ENCODE measurements around the gene S1PR4.

The S1PR4 gene

GRCh38 chr19:3224346-3225168, 46.0 kb downstream of the S1PR4 start, which contains the start of gene CELF5:
CELF5 (plus strand) TSS chr19:3224661; CDS start chr19:3224740, 79 bp downstream.
- TF ChIP-seq, protein P1, sequence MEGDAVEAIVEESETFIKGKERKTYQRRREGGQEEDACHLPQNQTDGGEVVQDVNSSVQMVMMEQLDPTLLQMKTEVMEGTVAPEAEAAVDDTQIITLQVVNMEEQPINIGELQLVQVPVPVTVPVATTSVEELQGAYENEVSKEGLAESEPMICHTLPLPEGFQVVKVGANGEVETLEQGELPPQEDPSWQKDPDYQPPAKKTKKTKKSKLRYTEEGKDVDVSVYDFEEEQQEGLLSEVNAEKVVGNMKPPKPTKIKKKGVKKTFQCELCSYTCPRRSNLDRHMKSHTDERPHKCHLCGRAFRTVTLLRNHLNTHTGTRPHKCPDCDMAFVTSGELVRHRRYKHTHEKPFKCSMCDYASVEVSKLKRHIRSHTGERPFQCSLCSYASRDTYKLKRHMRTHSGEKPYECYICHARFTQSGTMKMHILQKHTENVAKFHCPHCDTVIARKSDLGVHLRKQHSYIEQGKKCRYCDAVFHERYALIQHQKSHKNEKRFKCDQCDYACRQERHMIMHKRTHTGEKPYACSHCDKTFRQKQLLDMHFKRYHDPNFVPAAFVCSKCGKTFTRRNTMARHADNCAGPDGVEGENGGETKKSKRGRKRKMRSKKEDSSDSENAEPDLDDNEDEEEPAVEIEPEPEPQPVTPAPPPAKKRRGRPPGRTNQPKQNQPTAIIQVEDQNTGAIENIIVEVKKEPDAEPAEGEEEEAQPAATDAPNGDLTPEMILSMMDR (IDR thresholded peaks at IDR 0.05; ENCODE audit: extremely low read depth, insufficient read depth, missing control alignments): peak; percentile 74
- in situ Hi-C loops (cut with MboI; ENCODE audit: low pct_unique_long_range_greater_than_20kb, low sequenced_read_pairs, unreplicated experiment): no loop called here
- peak; percentile 91 for DNase-seq (ENCODE audit: low spot score)

- in situ Hi-C loops (cut with MboI; ENCODE audit: low pct_unique_long_range_greater_than_20kb, low sequenced_read_pairs, unreplicated experiment): no loop called here
Observed at GRCh38 chr19:3225169-3225485, 46.6 kb downstream of the S1PR4 start.

DNA sequence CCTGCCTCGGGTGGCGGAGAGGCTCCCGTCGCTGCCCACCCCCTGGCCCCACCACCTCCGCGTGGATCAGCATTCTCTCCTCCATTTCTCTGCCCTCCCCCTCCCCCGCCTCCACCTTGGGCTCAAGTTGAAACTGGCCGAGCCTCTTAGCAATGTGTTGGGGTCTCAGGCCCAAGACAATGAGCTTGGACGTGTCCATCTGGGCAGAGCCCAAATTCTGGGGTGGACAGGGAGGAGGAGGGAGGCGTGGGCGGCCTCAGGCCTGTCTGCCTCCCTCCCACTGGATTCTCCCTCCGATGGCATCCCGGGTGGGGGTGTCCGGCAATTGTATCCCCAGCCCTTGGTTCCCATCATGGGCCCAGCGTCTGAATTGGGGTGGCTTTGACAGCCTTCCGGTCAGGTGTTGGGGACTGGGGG, 47.1 kb downstream of the S1PR4 start:
- TF ChIP-seq, protein P1 (IDR thresholded peaks at IDR 0.05; ENCODE audit: extremely low read depth, insufficient read depth, missing control alignments): no peak
- in situ Hi-C loops (cut with MboI; ENCODE audit: low pct_unique_long_range_greater_than_20kb, low sequenced_read_pairs, unreplicated experiment): no loop called here
- DNase-seq (ENCODE audit: low spot score): no peak

More at GRCh38 chr19:3225169-3225485, 46.6 kb downstream of the S1PR4 start:
- DNase-seq (ENCODE audit: low spot score): no peak
- TF ChIP-seq, protein P1 (IDR thresholded peaks at IDR 0.05; ENCODE audit: extremely low read depth, insufficient read depth, missing control alignments): no peak

DNA sequence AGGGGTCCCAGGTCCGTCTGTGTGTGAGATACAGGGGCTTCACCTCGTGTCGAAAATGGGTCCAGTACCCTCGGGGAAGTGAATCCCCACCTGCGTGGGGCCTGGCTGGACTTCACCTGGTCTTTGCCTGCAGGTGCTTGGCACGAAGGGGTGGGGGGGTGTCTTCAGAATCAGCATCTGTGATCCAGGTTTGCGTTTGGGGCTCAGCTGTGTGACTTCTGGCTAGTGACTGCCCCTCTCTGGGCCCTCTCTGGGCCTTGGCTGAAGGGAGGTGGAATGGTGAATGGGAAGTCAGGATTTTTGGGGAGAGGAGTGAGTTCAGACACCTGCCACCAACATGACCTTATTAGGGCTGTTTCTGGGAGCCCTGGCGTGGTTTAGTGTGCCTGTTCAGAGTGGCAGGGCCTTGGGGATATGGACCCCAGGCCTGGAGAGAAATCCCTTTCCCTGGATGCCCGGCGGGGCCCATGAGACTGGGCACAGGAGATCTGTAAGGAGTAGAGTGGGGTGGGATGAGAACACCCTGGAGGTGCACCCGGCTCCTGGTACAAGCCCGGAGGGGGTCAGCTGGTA, 48.6 kb downstream of the S1PR4 start:
- no peak for DNase-seq (ENCODE audit: low spot score)
- TF ChIP-seq, protein P1 (IDR thresholded peaks at IDR 0.05; ENCODE audit: extremely low read depth, insufficient read depth, missing control alignments): no peak
- in situ Hi-C loops (cut with MboI; ENCODE audit: low pct_unique_long_range_greater_than_20kb, low sequenced_read_pairs, unreplicated experiment): no loop called here

- DNase-seq (ENCODE audit: low spot score): no peak
- TF ChIP-seq, protein P1 (IDR thresholded peaks at IDR 0.05; ENCODE audit: extremely low read depth, insufficient read depth, missing control alignments): no peak
- in situ Hi-C loops (cut with MboI; ENCODE audit: low pct_unique_long_range_greater_than_20kb, low sequenced_read_pairs, unreplicated experiment): no loop called here
Observed at GRCh38 chr19:3229346-3229743, 50.8 kb downstream of the S1PR4 start.

Measured in GM13977 (cell line).